SK-N-SH treated with all-trans-retinoic acid at 6 μM for 48 hours (cell line): ENCODE measurements around the gene FCN2.

ENCODE experiments used
- ATAC-seq: fragments of 200-7000 bp; cut with Tn5 transposase; 3 replicates; pipeline ENCODE4 v1.9.1; 2020; ENCODE audit warnings: mild to moderate bottlenecking, moderate library complexity
- ARNTL ChIP-seq: fragments of 450-650 bp; formaldehyde crosslinking; IDR thresholded peaks from 2 replicates; pipeline ENCODE4 v1.5.0; 2020; ENCODE audit warnings: low read depth, mild to moderate bottlenecking, moderate library complexity, borderline replicate concordance
- BACH2 ChIP-seq: fragments of 250-450 bp; sonication (Bioruptor Pico); IDR thresholded peaks from 2 replicates; pipeline ENCODE4 v1.9.0; 2021; ENCODE audit warnings: mild to moderate bottlenecking, borderline replicate concordance
- CSDC2 ChIP-seq: fragments of 250-450 bp; sonication (Bioruptor Pico); IDR thresholded peaks from 2 replicates; pipeline ENCODE4 v1.5.0; 2020; ENCODE audit warnings: mild to moderate bottlenecking, moderate library complexity
- ESRRG ChIP-seq: fragments of 250-450 bp; sonication (Bioruptor Pico); IDR thresholded peaks from 2 replicates; pipeline ENCODE4 v1.6.1; 2021; ENCODE audit warnings: mild to moderate bottlenecking
- GLIS3 ChIP-seq: fragments of 250-450 bp; sonication (Bioruptor Pico); IDR thresholded peaks from 2 replicates; pipeline ENCODE4 v1.5.0; 2020; ENCODE audit warnings: mild to moderate bottlenecking, moderate library complexity
- ISL1 ChIP-seq: fragments of 250-450 bp; sonication (Bioruptor Pico); IDR thresholded peaks from 2 replicates; pipeline ENCODE4 v2.1.2; 2022; ENCODE audit warnings: mild to moderate bottlenecking, moderate library complexity
- OSR1 ChIP-seq: fragments of 250-450 bp; sonication (Bioruptor Pico); IDR thresholded peaks from 2 replicates; pipeline ENCODE4 v1.8.0; 2022; ENCODE audit warnings: moderate library complexity, mild to moderate bottlenecking, inconsistent platforms
- PPARA ChIP-seq: fragments of 250-450 bp; sonication (Bioruptor Pico); IDR thresholded peaks from 2 replicates; pipeline ENCODE4 v1.5.0; 2020; ENCODE audit warnings: mild to moderate bottlenecking, borderline replicate concordance
- RARB ChIP-seq: fragments of 250-450 bp; sonication (Bioruptor Pico); IDR thresholded peaks from 2 replicates; pipeline ENCODE4 v1.8.0; 2021; ENCODE audit warnings: mild to moderate bottlenecking, moderate library complexity
- SNAI2 ChIP-seq: fragments of 250-450 bp; sonication (Bioruptor Pico); IDR thresholded peaks from 2 replicates; pipeline ENCODE4 v1.5.0; 2020; ENCODE audit warnings: mild to moderate bottlenecking, moderate library complexity
- TCF4 ChIP-seq: fragments of 250-450 bp; sonication (Bioruptor Pico); IDR thresholded peaks from 2 replicates; pipeline ENCODE4 v1.8.0; 2021; ENCODE audit warnings: mild to moderate bottlenecking, moderate library complexity, borderline replicate concordance
- TOX ChIP-seq: fragments of 250-450 bp; sonication (Bioruptor Pico); IDR thresholded peaks from 2 replicates; pipeline ENCODE4 v1.8.0; 2021; ENCODE audit warnings: mild to moderate bottlenecking, moderate library complexity, borderline replicate concordance
- ZC3H10 ChIP-seq: fragments of 250-450 bp; sonication (Bioruptor Pico); IDR thresholded peaks from 2 replicates; pipeline ENCODE4 v1.5.1; 2021; ENCODE audit warnings: mild to moderate bottlenecking, moderate library complexity
- ZFP3 ChIP-seq: fragments of 250-450 bp; sonication (Bioruptor Pico); IDR thresholded peaks from 2 replicates; pipeline ENCODE4 v1.5.0; 2020; ENCODE audit warnings: mild to moderate bottlenecking, moderate library complexity
- ZFP30 ChIP-seq: fragments of 450-650 bp; formaldehyde crosslinking; IDR thresholded peaks from 2 replicates; pipeline ENCODE4 v1.5.0; 2022; ENCODE audit warnings: mild to moderate bottlenecking, moderate library complexity
- ZNF565 ChIP-seq: fragments of 450-650 bp; formaldehyde crosslinking; conservative IDR thresholded peaks from 2 replicates; pipeline ENCODE4 v1.5.0; 2020; ENCODE audit warnings: low read depth, mild to moderate bottlenecking, moderate library complexity
- ZNF70 ChIP-seq: fragments of 450-650 bp; formaldehyde crosslinking; IDR thresholded peaks from 2 replicates; pipeline ENCODE4 v1.5.0; 2020; ENCODE audit warnings: mild to moderate bottlenecking, moderate library complexity
- ZNF8 ChIP-seq: fragments of 450-650 bp; formaldehyde crosslinking; IDR thresholded peaks from 2 replicates; pipeline ENCODE4 v1.5.0; 2020; ENCODE audit warnings: mild to moderate bottlenecking, moderate library complexity
- TF ChIP-seq, protein P1 (sequence below): fragments of 250-450 bp; sonication (Bioruptor Pico); IDR thresholded peaks from 2 replicates; pipeline ENCODE4 v1.8.0; 2020; ENCODE audit warnings: mild to moderate bottlenecking, moderate library complexity, borderline replicate concordance
- TF ChIP-seq, protein P2 (sequence below): fragments of 250-450 bp; sonication (Bioruptor Pico); IDR thresholded peaks from 2 replicates; pipeline ENCODE4 v1.5.1; 2021; ENCODE audit warnings: mild to moderate bottlenecking, moderate library complexity
- TF ChIP-seq, protein P3 (sequence below): fragments of 250-450 bp; sonication (Bioruptor Pico); IDR thresholded peaks from 2 replicates; pipeline ENCODE4 v1.5.0; 2020; ENCODE audit warnings: mild to moderate bottlenecking, moderate library complexity
- TF ChIP-seq, protein P4 (sequence below): fragments of 250-450 bp; sonication (Bioruptor Pico); IDR thresholded peaks from 2 replicates; pipeline ENCODE4 v1.8.0; 2021; ENCODE audit warnings: low read depth, mild to moderate bottlenecking, moderate library complexity, borderline replicate concordance
- TF ChIP-seq, protein P5 (sequence below): fragments of 250-450 bp; sonication (Bioruptor Pico); IDR thresholded peaks from 2 replicates; pipeline ENCODE4 v1.5.1; 2020; ENCODE audit warnings: low read depth, mild to moderate bottlenecking, moderate library complexity

Gene FCN2

DNA sequence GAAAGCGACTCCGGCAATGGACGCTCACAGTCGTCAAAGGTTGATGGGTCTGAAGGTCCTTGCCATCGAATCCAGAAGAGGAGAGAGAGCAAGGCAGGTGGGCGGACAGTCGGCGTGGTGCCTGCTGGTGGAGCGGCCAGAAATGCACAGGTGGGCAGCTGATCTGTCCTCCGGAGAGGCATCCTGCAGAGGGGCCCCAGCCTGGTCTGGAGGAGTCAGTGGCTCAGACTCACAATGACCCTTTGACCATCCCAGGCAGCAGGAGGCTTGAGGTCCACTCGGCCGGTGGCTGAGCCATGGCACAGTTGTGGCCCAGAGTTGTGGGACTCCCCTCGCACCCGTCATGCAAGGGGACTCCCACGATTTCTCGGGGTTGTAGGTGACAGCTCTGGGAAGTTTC is 34.4 kb upstream of the FCN2 start:
- ATAC-seq, result peak; percentile 27; the same call in 2 of the 3 replicates
- TF ChIP-seq, protein P1, sequence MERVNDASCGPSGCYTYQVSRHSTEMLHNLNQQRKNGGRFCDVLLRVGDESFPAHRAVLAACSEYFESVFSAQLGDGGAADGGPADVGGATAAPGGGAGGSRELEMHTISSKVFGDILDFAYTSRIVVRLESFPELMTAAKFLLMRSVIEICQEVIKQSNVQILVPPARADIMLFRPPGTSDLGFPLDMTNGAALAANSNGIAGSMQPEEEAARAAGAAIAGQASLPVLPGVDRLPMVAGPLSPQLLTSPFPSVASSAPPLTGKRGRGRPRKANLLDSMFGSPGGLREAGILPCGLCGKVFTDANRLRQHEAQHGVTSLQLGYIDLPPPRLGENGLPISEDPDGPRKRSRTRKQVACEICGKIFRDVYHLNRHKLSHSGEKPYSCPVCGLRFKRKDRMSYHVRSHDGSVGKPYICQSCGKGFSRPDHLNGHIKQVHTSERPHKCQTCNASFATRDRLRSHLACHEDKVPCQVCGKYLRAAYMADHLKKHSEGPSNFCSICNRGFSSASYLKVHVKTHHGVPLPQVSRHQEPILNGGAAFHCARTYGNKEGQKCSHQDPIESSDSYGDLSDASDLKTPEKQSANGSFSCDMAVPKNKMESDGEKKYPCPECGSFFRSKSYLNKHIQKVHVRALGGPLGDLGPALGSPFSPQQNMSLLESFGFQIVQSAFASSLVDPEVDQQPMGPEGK, result no peak
- no peak for TF ChIP-seq RARB (CRISPR knock-in tag)
- TF ChIP-seq ARNTL (CRISPR knock-in tag), result no peak
- TF ChIP-seq, protein P2, sequence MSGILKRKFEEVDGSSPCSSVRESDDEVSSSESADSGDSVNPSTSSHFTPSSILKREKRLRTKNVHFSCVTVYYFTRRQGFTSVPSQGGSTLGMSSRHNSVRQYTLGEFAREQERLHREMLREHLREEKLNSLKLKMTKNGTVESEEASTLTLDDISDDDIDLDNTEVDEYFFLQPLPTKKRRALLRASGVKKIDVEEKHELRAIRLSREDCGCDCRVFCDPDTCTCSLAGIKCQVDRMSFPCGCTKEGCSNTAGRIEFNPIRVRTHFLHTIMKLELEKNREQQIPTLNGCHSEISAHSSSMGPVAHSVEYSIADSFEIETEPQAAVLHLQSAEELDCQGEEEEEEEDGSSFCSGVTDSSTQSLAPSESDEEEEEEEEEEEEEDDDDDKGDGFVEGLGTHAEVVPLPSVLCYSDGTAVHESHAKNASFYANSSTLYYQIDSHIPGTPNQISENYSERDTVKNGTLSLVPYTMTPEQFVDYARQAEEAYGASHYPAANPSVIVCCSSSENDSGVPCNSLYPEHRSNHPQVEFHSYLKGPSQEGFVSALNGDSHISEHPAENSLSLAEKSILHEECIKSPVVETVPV (CRISPR knock-in tag), result no peak
- no peak for TF ChIP-seq GLIS3
- no peak for TF ChIP-seq ZNF8
- TF ChIP-seq ZNF70 (CRISPR knock-in tag), result no peak
- TF ChIP-seq PPARA, result no peak
- TF ChIP-seq ZFP30 (CRISPR knock-in tag), result no peak
- TF ChIP-seq, protein P3, sequence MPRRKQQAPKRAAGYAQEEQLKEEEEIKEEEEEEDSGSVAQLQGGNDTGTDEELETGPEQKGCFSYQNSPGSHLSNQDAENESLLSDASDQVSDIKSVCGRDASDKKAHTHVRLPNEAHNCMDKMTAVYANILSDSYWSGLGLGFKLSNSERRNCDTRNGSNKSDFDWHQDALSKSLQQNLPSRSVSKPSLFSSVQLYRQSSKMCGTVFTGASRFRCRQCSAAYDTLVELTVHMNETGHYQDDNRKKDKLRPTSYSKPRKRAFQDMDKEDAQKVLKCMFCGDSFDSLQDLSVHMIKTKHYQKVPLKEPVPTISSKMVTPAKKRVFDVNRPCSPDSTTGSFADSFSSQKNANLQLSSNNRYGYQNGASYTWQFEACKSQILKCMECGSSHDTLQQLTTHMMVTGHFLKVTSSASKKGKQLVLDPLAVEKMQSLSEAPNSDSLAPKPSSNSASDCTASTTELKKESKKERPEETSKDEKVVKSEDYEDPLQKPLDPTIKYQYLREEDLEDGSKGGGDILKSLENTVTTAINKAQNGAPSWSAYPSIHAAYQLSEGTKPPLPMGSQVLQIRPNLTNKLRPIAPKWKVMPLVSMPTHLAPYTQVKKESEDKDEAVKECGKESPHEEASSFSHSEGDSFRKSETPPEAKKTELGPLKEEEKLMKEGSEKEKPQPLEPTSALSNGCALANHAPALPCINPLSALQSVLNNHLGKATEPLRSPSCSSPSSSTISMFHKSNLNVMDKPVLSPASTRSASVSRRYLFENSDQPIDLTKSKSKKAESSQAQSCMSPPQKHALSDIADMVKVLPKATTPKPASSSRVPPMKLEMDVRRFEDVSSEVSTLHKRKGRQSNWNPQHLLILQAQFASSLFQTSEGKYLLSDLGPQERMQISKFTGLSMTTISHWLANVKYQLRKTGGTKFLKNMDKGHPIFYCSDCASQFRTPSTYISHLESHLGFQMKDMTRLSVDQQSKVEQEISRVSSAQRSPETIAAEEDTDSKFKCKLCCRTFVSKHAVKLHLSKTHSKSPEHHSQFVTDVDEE (CRISPR knock-in tag), result no peak
- no peak for TF ChIP-seq ZC3H10 (CRISPR knock-in tag)
- no peak for TF ChIP-seq TOX
- TF ChIP-seq, protein P4, sequence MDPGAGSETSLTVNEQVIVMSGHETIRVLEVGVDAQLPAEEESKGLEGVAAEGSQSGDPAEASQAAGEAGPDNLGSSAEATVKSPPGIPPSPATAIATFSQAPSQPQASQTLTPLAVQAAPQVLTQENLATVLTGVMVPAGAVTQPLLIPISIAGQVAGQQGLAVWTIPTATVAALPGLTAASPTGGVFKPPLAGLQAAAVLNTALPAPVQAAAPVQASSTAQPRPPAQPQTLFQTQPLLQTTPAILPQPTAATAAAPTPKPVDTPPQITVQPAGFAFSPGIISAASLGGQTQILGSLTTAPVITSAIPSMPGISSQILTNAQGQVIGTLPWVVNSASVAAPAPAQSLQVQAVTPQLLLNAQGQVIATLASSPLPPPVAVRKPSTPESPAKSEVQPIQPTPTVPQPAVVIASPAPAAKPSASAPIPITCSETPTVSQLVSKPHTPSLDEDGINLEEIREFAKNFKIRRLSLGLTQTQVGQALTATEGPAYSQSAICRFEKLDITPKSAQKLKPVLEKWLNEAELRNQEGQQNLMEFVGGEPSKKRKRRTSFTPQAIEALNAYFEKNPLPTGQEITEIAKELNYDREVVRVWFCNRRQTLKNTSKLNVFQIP (CRISPR knock-in tag), result no peak
- no peak for TF ChIP-seq BACH2
- TF ChIP-seq ZNF565 (CRISPR knock-in tag), result no peak
- no peak for TF ChIP-seq SNAI2 (CRISPR knock-in tag)
- TF ChIP-seq ZFP3 (CRISPR knock-in tag), result no peak
- TF ChIP-seq, protein P5, sequence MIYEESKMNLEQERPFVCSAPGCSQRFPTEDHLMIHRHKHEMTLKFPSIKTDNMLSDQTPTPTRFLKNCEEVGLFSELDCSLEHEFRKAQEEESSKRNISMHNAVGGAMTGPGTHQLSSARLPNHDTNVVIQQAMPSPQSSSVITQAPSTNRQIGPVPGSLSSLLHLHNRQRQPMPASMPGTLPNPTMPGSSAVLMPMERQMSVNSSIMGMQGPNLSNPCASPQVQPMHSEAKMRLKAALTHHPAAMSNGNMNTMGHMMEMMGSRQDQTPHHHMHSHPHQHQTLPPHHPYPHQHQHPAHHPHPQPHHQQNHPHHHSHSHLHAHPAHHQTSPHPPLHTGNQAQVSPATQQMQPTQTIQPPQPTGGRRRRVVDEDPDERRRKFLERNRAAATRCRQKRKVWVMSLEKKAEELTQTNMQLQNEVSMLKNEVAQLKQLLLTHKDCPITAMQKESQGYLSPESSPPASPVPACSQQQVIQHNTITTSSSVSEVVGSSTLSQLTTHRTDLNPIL (CRISPR knock-in tag), result no peak
- no peak for TF ChIP-seq ISL1 (CRISPR knock-in tag)
- TF ChIP-seq ESRRG, result no peak

DNA sequence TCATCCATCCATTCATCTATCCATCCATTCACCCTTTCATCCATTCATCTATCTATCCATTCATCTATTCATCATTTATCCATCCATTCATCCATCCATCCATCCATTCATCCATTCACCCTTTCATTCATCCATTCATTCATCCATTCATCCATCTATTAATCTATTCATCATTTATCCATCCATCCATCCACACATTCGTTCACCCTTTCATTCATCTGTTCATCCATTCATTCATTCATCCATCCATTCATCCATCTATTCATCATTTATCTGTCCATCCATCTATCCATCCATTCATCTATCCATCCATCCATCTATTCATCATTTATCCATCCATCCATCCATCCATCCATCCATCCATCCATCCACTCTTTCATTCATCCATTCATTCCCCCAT is 33.9 kb upstream of the FCN2 start:
- ATAC-seq, result no peak
- TF ChIP-seq TCF4 (CRISPR knock-in tag) (no peak), TOX (no peak), ARNTL (CRISPR knock-in tag) (no peak), ZC3H10 (CRISPR knock-in tag) (no peak), ZNF565 (CRISPR knock-in tag) (no peak), PPARA (no peak), OSR1 (CRISPR knock-in tag) (no peak), ISL1 (CRISPR knock-in tag) (no peak), ZFP30 (CRISPR knock-in tag) (no peak), ESRRG (no peak), GLIS3 (no peak), CSDC2 (CRISPR knock-in tag) (no peak), ZNF70 (CRISPR knock-in tag) (no peak), RARB (CRISPR knock-in tag) (no peak)
- TF ChIP-seq, protein P3 (CRISPR knock-in tag), result no peak
- TF ChIP-seq, protein P4 (CRISPR knock-in tag), result no peak
- TF ChIP-seq, protein P1, result no peak
